IPS DF 4.7 (cell line): ENCODE measurements around the gene GPC5.
A peak's percentile ranks its signal among the peaks of the same experiment; 100 is the strongest.

Source experiments
- DNase-seq: peaks from one replicate; pipeline ENCODE4 v3.0.0-alpha.2; 2013; ENCODE audit warnings: low spot score; ENCODE audit errors: extremely low read depth

GPC5 gene

GRCh38 chr13:91955546-91956355 is 557.3 kb downstream of the GPC5 start:
- no peak for DNase-seq

GRCh38 chr13:91960947-91961346 is 562.5 kb downstream of the GPC5 start:
- DNase-seq = no peak

GRCh38 chr13:91962946-91963345 is 564.5 kb downstream of the GPC5 start:
- DNase-seq = no peak

- no peak for DNase-seq
These were observed 567.1 kb downstream of the GPC5 start for GRCh38 chr13:91965511-91965910.

GRCh38 chr13:91978571-91978970 is 580.1 kb downstream of the GPC5 start:
- no peak for DNase-seq

GRCh38 chr13:91986761-91987483 is 588.5 kb downstream of the GPC5 start:
- DNase-seq = no peak

GRCh38 chr13:91988331-91988730 is 589.9 kb downstream of the GPC5 start:
- no peak for DNase-seq

GRCh38 chr13:92012787-92013186 is 614.4 kb downstream of the GPC5 start:
- DNase-seq = no peak

- no peak for DNase-seq
These were observed 619.3 kb downstream of the GPC5 start for GRCh38 chr13:92017737-92018136.

- DNase-seq = no peak
These were observed 630.3 kb downstream of the GPC5 start for GRCh38 chr13:92028695-92029094.

GRCh38 chr13:92029641-92030040 is 631.2 kb downstream of the GPC5 start:
- DNase-seq = no peak

GRCh38 chr13:92038905-92039304 is 640.5 kb downstream of the GPC5 start:
- no peak for DNase-seq

GRCh38 chr13:92042522-92042921 is 644.1 kb downstream of the GPC5 start:
- no peak for DNase-seq

GRCh38 chr13:92044351-92044750 is 645.9 kb downstream of the GPC5 start:
- DNase-seq = no peak

- no peak for DNase-seq
These were observed 656.0 kb downstream of the GPC5 start for GRCh38 chr13:92054389-92054788.

GRCh38 chr13:92074658-92075057 is 676.2 kb downstream of the GPC5 start:
- peak; percentile 11 for DNase-seq

- DNase-seq = no peak
These were observed 699.0 kb downstream of the GPC5 start for GRCh38 chr13:92097337-92097903.

- DNase-seq = no peak
These were observed 703.4 kb downstream of the GPC5 start for GRCh38 chr13:92101801-92102200.

- no peak for DNase-seq
These were observed 705.3 kb downstream of the GPC5 start for GRCh38 chr13:92103689-92104153.

GRCh38 chr13:92122186-92122853 is 723.9 kb downstream of the GPC5 start:
- no peak for DNase-seq

GRCh38 chr13:92126399-92126798 is 728.0 kb downstream of the GPC5 start:
- DNase-seq = no peak

GRCh38 chr13:92135509-92135908 is 737.1 kb downstream of the GPC5 start:
- no peak for DNase-seq
